Measurements from ENCODE around the gene ZDHHC22.

DNA sequence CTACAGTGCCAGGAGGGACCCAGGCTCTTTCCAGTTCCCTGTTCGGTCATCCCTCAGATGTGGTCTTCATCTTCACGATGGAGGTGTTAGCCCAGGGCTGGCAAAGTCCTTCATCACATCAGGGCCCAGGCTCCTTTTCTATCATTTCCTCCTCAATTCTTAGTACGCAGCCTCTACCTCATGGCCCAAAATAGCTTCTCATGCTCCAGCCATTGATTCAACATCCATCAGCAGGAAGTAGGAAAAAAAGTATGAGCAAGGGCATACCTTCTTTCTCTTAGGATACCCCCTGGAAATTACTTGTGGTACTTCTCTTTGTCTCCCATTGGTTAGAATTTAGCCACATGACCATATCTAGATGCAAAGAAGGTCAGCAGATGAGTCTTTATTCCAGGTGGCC is 12.2 kb upstream of the ZDHHC22 start:
- TF ChIP-seq, protein P1, sequence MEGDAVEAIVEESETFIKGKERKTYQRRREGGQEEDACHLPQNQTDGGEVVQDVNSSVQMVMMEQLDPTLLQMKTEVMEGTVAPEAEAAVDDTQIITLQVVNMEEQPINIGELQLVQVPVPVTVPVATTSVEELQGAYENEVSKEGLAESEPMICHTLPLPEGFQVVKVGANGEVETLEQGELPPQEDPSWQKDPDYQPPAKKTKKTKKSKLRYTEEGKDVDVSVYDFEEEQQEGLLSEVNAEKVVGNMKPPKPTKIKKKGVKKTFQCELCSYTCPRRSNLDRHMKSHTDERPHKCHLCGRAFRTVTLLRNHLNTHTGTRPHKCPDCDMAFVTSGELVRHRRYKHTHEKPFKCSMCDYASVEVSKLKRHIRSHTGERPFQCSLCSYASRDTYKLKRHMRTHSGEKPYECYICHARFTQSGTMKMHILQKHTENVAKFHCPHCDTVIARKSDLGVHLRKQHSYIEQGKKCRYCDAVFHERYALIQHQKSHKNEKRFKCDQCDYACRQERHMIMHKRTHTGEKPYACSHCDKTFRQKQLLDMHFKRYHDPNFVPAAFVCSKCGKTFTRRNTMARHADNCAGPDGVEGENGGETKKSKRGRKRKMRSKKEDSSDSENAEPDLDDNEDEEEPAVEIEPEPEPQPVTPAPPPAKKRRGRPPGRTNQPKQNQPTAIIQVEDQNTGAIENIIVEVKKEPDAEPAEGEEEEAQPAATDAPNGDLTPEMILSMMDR (IDR thresholded peaks at IDR 0.05; ENCODE audit: insufficient read depth, low read length): no peak
- TF ChIP-seq, protein P2, sequence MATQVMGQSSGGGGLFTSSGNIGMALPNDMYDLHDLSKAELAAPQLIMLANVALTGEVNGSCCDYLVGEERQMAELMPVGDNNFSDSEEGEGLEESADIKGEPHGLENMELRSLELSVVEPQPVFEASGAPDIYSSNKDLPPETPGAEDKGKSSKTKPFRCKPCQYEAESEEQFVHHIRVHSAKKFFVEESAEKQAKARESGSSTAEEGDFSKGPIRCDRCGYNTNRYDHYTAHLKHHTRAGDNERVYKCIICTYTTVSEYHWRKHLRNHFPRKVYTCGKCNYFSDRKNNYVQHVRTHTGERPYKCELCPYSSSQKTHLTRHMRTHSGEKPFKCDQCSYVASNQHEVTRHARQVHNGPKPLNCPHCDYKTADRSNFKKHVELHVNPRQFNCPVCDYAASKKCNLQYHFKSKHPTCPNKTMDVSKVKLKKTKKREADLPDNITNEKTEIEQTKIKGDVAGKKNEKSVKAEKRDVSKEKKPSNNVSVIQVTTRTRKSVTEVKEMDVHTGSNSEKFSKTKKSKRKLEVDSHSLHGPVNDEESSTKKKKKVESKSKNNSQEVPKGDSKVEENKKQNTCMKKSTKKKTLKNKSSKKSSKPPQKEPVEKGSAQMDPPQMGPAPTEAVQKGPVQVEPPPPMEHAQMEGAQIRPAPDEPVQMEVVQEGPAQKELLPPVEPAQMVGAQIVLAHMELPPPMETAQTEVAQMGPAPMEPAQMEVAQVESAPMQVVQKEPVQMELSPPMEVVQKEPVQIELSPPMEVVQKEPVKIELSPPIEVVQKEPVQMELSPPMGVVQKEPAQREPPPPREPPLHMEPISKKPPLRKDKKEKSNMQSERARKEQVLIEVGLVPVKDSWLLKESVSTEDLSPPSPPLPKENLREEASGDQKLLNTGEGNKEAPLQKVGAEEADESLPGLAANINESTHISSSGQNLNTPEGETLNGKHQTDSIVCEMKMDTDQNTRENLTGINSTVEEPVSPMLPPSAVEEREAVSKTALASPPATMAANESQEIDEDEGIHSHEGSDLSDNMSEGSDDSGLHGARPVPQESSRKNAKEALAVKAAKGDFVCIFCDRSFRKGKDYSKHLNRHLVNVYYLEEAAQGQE (IDR thresholded peaks at IDR 0.05; ENCODE audit: insufficient replicate concordance, low read depth): no peak
- TF ChIP-seq POLR2AphosphoS5 (IDR thresholded peaks at IDR 0.05; ENCODE audit: low read depth): no peak
